ENCODE data around the gene DNAH12.
"Not testable (repeated sequence)": the region's sequence is repeated elsewhere in the genome, so short reads cannot be mapped to it uniquely, and the experiment has no call there.

The DNAH12 gene

DNA sequence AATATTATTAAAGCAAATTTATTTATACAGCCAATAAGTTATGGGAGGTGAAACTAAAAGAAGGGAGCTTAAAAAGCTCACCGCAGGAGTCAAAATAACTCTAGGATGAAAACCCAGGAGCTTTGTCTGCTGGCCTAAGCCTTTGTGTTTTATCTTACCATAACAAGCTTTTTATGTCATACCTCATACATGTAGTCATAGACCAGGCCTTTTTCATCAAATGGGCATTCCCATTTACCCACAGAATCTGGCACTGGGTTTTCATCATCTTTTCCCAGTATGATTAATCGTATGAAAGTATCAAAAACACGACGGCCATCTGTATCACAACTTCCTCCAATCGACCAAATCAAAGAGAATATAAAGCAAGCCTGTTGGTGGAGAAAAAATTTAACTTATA lies 122.8 kb downstream of the DNAH12 start:
- no peak for DNase-seq (ENCODE audit: low read depth in 2 of 2)

DNA sequence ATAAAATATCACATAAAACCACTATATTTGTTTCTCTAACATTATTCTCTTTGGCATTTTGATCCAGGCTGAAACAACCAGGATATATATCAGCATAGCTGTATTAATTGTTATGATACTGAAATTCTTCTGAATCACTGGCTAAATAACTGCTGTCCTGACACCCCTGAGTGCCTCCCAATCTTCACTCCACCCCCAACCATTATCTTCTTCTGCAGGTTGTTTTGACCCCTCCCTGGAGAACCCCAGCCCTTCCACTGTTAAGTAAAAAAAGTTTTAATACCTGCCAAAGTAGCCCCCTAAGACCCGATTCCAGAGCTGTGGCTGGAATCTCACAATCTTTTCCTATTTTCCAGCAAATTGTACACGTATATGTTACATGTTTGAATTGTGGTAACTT lies 124.1 kb downstream of the DNAH12 start:
- no peak for DNase-seq (ENCODE audit: low read depth in 2 of 2)

DNA sequence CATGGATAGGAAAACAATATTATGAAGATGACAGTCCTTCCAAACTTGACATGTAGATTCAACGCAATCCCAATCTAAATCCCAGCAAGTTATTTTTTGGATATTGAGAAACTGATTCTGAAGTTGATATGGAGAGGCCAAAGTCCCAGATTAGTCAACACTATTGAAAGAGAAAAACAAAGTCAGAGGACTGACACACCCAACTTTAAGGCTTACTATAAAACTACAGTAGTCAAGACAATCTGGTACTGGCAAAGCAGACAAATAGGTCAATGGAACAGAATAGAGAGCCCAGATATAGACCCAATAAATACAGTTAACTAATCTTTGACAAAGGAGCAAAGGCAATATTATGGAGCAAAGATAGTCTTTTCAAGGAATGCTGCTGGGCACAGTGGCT lies 132.4 kb downstream of the DNAH12 start:
- no peak for DNase-seq (ENCODE audit: low read depth in 2 of 2)

DNA sequence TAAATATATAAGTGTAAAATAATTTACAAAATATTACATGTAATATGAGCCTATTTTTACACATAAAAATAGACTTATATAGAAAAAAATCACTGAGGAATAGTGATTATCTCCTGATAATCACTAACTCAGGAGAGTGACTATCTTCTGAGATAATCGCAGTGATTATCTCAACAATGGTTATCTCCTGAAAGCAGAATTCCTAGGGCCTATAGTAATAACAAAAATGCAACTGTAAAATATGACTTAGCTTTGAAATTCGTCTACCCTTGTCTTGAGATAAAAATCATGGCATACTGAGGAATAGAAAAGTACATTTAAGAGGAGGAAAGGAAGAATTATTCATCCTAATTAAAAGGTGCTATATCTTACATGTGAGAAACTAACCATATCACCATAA lies 134.7 kb downstream of the DNAH12 start:
- DNase-seq (ENCODE audit: low read depth in 2 of 2), result no peak

DNA sequence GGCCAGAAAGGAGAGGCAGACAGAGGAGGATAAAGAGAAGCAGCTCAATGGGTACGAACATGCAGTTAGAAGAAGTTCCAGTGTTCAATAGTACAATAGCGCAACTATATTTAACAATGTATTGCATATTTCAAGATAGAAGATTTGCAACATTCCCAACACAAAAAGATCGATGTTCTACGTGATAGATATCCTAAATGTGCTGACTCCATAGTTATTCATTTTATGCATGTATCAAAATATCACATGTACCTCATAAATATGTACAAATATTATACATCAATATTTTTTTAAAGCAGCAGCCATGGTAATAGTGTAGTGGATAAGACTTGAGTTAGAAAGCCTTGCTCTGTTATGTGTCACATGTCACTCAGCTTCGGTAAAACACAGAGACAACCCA lies 141.5 kb downstream of the DNAH12 start:
- no peak for DNase-seq (ENCODE audit: low read depth in 2 of 2)

DNA sequence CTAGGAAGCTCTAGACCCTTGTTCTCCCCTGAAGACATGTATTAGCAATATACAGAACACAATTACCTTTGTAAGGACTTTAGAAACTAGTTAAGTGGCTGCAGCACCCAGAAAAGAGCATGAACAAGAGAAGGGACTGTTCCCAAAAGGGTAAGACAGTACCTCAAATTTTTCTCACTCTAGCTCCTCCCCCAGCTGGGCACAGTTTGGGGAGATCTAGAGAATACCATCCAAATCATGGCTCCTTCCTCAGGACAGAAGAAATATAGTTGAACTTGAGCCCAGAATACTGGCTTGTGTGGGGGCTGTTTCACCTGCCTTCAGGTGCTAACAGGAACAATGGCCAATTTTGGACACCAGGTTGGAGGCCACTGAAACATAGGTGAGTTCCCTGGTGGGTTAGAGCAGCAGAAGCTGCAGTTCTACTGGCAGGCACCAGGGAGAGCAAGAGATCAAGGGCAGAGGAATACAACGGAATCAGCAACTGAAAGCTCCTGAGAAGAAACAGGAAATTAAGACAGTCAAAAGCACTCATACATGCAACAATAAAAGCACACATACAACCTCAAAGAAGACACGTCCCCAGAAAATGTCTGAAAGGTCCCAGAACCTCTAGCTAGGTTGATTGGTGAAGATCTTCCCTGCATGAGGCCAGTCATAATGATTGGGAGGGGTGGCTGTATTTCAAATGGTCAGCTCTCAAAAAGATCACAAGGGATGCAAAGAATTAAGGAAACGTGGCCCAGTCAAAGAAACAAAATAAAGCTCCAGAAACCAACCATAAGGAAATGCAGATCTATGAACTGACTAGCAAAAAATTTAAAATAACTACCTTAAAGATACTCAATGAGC lies 146.7 kb downstream of the DNAH12 start:
- DNase-seq (ENCODE audit: low read depth in 2 of 2), result peak; percentile 15 to 46

DNA sequence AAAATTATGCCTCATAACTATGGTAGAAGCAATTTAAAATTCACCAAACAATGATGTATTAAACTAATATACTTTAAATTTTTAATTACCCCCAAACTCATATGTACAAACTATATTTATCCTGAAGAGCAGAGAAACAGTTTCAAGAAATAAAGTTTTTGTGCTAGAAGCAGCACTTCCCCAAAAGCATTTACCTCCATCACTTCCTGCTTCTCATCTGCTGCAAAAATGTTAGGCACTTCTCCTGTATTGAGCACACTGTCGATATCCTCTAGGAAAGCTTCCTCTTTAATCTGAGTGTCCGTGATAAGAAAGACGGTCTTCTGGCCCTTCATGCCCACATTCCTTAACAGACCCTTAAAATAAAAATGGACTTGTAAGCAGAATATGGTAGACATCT lies 150.2 kb downstream of the DNAH12 start:
- no peak for DNase-seq (ENCODE audit: low read depth in 2 of 2)

DNA sequence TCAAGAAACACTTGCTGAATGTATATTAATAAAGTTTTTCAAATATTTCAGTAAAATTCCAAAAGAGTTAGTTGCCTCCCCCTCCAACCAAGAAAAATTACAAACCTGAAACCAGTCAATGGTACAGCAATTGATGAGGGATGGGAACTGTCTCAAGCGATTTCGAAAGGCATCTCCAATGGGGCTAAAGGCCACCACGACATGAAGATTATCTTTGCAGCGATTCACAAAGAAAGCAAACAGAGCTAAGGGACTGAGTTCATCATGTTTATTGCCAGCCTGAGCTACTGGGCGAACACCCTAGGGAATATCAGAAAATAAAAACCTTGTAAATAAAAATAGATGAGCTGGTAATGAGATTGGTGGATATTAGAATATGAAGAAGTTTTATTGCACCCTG lies 152.4 kb downstream of the DNAH12 start:
- DNase-seq (ENCODE audit: low read depth in 2 of 2), result no peak

DNA sequence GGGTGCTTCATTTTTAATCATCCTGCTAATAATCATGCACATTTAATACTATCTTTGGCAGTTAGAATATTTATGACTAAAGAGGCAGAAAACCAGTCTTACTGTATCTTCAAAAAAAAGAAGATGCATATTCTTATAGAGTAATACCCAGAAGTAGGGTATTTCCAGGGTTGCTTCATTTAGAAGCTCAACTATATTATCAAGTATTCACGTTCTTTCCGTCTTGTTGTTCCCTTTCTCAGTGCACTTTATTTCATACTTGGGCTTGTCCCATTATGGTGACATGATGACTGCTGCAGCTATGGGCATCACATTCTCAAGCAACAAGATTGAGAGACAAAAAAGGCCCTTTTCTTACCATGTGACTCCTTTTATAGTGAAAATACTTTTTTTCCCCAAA lies 154.9 kb downstream of the DNAH12 start:
- DNase-seq (ENCODE audit: low read depth in 2 of 2), result no peak

DNA sequence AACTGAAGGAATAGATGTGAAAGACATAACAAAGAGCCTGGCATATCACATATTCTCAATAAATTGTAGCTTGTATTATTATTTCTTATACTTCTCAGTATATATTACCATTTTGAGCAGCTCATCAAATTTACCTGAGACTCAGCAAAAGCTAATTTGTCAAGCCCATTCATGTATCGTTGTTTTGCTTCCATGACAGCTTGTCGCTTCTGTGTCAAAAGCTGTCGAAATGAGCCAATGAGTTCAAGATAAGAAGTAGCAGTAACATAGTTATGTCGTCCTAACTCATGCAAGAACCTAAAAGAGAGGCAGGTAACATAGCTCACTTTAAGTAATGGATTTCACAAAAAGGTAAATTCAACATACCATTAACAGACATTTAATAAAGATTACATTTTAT lies 157.8 kb downstream of the DNAH12 start:
- DNase-seq (ENCODE audit: low read depth in 2 of 2), result no peak

DNA sequence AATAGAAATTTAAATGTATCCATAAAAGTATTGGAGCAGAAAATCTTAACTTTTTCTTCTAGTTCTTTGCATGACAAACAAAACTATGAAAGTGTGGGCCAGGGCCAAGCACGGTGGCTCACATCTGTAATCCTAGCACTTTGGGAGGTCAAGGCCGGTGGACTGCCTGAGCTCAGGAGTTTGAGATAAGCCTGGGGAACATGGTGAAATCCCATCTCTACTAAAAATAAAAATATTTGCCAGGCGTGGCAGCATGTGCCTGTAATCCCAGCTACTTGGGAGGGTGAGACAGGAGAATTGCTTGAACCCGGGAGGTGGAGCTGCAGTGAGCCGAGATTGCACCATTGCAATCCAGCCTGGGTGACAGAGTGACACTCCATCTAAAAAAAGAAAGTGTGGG lies 158.6 kb downstream of the DNAH12 start:
- DNase-seq (ENCODE audit: low read depth in 2 of 2), result no peak

DNA sequence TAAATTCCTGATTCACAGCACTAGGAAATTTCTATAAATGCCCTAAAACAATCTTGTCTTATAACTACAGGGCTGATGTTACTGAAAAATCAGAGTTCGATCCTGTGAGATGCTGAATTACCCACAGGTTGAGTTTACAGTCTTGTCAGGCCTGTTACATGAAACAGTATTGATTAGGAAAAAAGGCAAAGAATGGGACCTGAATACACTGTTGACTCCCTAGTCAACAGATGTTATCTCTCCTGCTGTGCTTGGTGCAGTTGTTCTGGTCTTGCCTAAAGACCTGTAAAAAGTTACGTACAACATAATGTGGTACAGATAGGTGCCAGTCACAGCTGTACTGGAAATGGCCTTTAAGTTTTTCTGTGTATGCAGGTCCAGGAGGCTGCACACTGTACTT lies 160.3 kb downstream of the DNAH12 start:
- no peak for DNase-seq (ENCODE audit: low read depth in 2 of 2)

DNA sequence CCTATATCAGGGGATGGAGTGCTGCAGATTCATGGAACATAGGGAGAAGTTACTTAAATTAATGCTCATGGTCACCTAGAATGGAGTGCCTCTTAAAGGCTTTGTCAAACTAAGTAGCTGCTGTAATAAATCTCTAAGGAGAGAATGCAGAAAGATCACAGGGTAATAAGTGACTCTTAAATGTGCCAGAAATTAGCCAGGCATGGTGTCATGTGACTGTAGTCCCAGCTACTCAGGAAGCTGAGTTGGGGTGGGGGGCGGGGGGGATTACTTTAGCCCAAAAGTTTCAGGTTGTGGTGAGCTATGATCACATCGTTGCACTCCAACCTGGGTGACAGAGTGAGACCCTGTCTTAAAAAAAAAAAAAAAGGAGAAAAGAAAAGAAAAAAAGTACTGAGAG lies 160.7 kb downstream of the DNAH12 start:
- no peak for DNase-seq (ENCODE audit: low read depth in 2 of 2)

DNA sequence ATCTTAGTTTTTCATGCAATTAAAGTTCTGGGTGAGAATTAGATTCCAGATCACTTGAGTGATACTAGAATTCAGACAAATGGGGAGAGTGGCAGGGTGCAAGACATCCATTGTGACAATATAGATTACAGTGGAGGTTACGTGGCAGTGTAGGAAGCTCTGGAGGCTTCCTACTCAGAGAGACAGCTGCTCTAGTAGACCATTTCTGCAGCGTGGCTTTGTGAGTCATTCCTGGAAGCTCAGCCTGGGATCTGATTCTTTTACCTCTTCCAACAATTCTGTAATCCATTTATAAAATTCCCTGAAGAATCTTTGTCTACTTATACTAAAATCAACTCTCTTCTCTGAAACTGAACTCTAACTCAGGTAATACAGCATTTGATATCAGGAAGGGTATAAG lies 161.2 kb downstream of the DNAH12 start:
- no peak for DNase-seq (ENCODE audit: low read depth in 2 of 2)

DNA sequence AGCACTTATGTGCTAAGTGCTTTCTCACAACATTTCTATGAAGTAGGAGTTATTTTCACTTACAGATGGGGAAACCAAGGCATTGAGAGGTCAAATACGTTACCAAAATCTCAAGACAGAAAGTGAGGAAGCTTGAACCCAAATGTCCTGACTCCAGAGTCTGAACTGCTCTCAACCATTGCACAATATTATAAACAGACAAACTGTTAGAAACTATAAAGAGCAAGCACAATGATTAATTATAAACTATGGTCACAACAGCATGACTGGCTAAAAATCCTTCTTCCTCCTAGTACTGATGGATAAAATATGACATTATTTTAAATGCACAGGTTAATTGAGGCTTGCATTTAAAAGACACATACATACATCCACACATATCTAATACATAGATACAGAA lies 173.8 kb downstream of the DNAH12 start:
- DNase-seq (ENCODE audit: low read depth in 2 of 2), result no peak

DNA sequence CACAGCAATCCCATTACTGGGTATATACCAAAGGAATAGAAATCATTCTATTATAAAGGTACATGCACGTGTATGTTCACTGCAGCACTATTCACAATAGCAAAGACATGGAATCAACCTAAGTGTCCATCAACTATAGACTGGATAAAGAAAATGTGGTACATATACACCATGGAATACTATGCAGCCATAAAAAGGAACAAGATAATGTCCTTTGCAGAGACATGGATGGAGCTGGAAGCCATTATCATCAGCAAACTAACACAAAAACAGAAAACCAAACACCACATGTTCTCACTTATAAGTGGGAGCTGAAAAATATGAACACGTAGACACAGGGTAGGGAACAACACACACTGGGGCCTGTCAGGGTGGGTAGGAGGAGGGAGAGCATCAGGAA lies 179.1 kb downstream of the DNAH12 start:
- DNase-seq (ENCODE audit: low read depth in 2 of 2), result not testable (repeated sequence)

DNA sequence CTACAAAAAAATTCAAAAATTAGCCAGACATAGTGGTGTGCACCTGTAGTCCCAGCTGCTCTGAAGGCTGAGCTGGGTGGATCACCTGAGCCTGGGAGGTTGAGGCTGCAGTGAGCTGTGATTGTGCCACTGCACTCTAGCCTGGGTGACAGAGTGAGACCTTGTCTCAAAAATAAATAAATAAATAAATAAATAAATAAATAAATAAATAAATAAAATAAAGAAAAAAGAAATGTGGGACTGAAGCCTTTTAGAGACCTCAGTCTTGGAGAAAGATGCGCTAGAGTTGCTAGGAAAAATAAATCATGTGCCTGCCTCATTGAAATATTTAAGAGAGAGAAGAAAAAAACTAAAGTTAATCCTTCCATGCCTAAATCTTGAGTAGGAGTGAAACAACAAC lies 187.9 kb downstream of the DNAH12 start:
- not testable (repeated sequence) for DNase-seq (ENCODE audit: low read depth in 2 of 2)

DNA sequence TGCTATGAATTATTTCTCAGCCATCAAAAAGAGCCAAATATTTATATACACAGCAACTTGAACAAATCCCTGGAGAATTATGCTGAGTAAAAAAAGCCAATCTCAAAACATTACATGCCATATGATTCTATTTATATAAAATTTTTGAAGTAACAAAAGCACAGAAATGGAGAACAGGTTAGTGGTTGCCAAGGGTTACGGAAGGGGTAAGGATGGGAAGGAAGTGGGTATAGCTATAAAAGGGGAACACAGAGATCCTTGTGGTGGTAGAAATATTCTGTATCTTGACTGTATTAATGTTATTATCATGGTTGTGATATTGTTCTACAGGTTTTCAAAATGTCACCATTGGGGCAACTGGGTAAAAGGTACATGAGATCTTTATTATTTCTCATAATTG lies 189.4 kb downstream of the DNAH12 start:
- DNase-seq (ENCODE audit: low read depth in 2 of 2), result no peak

DNA sequence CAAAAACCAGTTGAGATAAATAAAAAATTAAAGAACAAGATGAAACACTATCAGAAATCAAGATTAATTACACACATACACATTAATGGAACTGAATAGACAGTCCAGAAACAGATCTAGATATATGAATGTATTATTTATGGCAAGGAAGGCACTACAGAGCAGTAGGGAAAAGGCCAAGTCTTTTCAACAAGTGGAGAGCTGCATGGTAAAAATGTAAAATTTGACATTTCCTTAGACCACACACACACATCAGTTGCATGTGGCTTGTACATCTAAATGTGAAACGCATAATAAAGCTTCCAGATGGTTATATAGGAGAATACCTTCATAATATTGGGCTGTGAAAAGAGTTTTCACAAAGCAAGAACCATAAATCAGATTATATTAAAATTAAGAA lies 193.9 kb downstream of the DNAH12 start:
- DNase-seq (ENCODE audit: low read depth in 2 of 2), result no peak

DNA sequence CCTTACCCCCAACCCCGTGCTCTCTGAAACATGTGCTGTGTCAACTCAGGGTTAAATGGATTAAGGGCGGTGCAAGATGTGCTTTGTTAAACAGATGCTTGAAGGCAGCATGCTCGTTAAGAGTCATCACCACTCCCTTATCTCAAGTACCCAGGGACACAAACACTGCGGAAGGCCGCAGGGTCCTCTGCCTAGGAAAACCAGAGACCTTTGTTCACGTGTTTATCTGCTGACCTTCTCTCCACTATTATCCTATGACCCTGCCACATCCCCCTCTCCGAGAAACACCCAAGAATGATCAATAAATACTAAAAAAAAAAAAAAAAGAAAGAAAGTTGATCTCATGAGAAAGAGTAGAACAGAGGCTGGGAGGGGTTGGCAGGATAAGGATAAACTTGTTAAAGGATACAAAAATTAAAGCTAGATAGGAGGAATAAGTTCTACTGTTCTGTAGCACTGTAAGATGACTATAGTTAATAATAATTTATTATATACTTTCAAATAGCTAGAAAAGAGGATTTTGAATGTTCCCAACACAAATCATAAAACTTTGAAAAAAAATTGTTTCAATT lies 205.0 kb downstream of the DNAH12 start:
- not testable (repeated sequence) for DNase-seq (ENCODE audit: low read depth in 2 of 2)

DNA sequence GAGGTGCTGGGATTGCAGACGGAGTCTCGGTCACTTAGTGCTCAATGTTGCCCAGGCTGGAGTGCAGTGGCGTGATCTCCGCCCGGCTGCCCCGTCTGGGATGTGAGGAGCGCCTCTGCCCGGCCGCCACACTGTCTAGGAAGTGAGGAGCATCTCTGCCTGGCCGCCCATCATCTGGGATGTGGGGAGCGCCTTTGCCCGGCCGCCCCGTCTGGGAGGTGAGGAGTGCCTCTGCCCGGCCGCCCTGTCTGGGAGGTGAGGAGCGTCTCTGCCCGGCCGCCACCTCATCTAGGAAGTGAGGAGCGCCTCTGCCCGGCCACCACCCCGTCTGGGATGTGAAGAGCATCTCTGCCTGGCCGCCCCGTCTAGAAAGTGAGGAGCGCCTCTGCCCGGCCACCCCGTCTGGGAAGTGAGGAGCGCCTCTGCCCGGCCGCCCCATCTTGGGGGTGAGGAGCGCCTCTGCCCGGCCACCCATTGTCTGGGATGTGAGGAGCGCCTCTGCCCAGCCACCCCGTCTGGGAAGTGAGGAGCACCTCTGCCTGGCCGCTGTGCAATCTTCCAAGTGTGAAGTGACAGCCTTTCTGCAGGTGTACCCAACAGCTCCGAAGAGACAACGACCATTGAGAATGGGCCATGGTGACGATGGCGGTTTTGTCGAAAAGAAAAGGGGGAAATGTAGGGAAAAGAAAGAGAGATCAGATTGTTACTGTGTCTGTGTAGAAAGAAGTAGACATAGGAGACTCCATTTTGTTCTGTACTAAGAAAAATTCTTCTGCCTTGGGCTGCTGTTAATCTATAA lies 205.7 kb downstream of the DNAH12 start:
- DNase-seq (ENCODE audit: low read depth in 2 of 2), result not testable (repeated sequence)

DNA sequence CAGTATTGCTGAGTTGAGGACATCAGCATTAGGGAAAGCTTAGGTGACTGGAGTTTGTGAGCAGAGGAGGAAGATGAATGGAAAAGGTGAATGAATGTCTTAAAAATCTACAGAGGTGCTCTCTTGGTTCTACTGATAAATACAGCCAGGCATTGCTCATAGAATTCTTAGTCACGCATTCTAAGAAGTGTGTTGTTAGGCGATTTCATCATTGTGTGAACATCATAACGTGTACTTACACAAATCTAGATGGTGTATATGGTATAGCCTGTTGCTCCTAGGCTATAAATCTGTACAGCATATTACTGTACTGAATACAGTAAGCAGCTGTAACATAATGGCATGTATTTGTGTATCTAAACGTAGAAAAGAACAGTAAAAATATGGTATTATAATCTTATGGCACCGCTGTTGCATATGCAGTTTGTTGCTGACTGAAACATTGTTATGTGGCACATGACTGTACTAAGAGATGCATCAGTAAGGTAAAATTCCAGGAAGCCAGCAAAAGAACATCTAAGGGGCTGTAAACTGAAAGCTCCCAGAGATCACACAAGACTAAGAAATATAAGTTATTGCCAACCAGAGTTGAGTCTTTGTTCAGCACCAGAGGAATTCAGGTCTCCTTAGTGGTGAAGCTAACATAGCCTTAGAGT lies 208.7 kb downstream of the DNAH12 start:
- DNase-seq (ENCODE audit: low read depth in 2 of 2), result no peak
